Astrocyte (in vitro differentiated cells and primary cell): ENCODE measurements around the gene INPP5E. TPM values are rescaled to one million over a fixed set of nuclear protein-coding genes. Genes with fewer than 3 reads are reported as not detected.

Experiments
- DNase-seq: peaks from one replicate; pipeline ENCODE4 v3.0.0-alpha.2; 2010; ENCODE audit warnings: low read depth
- FAIRE-seq: peaks from 2 replicates; lab custom pipeline; 2011; peaks lifted over from hg19 to GRCh38; lab: Jason Lieb, UNC
- H2AFZ ChIP-seq: 2 replicates; pipeline ENCODE4 v1.6.0; 2012; ENCODE audit warnings: low read depth, low read length, inconsistent platforms
- H3K27ac ChIP-seq: 2 replicates; pipeline ENCODE4 v1.5.1; 2011; ENCODE audit warnings: low read depth, low read length, inconsistent platforms
- H3K27me3 ChIP-seq: 2 replicates; pipeline ENCODE4 v1.6.0; 2011; ENCODE audit warnings: low read length, inconsistent platforms; ENCODE audit not compliant: insufficient read depth
- H3K36me3 ChIP-seq: 2 replicates; pipeline ENCODE4 v1.5.1; 2011; ENCODE audit warnings: low read length, inconsistent platforms; ENCODE audit not compliant: insufficient read depth
- H3K4me1 ChIP-seq: 2 replicates; pipeline ENCODE4 v1.5.1; 2011; ENCODE audit warnings: low read length, inconsistent platforms; ENCODE audit not compliant: insufficient read depth
- H3K4me2 ChIP-seq: 2 replicates; pipeline ENCODE4 v1.6.0; 2012; ENCODE audit warnings: low read length, inconsistent platforms
- H3K4me3 ChIP-seq: 2 replicates; pipeline ENCODE4 v1.5.1; 2011; ENCODE audit warnings: low read depth, mild to moderate bottlenecking, low read length, inconsistent platforms; ENCODE audit not compliant: insufficient read depth
- H3K79me2 ChIP-seq: 2 replicates; pipeline ENCODE4 v1.6.0; 2012; ENCODE audit warnings: mild to moderate bottlenecking, low read length, inconsistent platforms; ENCODE audit not compliant: insufficient read depth
- H3K9ac ChIP-seq: 2 replicates; pipeline ENCODE4 v1.6.0; 2012; ENCODE audit warnings: mild to moderate bottlenecking, low read length, inconsistent platforms
- H3K9me3 ChIP-seq: 2 replicates; pipeline ENCODE4 v1.5.1; 2012; ENCODE audit warnings: low read depth, mild to moderate bottlenecking, low read length, inconsistent platforms; ENCODE audit not compliant: insufficient read depth
- H4K20me1 ChIP-seq: 2 replicates; pipeline ENCODE4 v1.6.0; 2012; ENCODE audit warnings: low read length, inconsistent platforms; ENCODE audit not compliant: insufficient read depth
- H3K27ac Mint-ChIP-seq: one replicate; pipeline ENCODE4 v1.8.0; 2021; ENCODE audit warnings: mild to moderate bottlenecking, mixed read lengths; ENCODE audit not compliant: unreplicated experiment
- H3K27me3 Mint-ChIP-seq: one replicate; pipeline ENCODE4 v1.8.0; 2021; ENCODE audit warnings: low read depth, mixed read lengths; ENCODE audit not compliant: unreplicated experiment
- H3K36me3 Mint-ChIP-seq: one replicate; pipeline ENCODE4 v1.8.0; 2021; ENCODE audit warnings: low read depth, mixed read lengths; ENCODE audit not compliant: unreplicated experiment
- H3K4me1 Mint-ChIP-seq: one replicate; pipeline ENCODE4 v1.8.0; 2021; ENCODE audit warnings: low read depth, mixed read lengths; ENCODE audit not compliant: unreplicated experiment
- H3K4me3 Mint-ChIP-seq: one replicate; pipeline ENCODE4 v1.8.0; 2021; ENCODE audit warnings: mild to moderate bottlenecking, moderate library complexity, mixed read lengths; ENCODE audit not compliant: unreplicated experiment
- H3K9me3 Mint-ChIP-seq: one replicate; pipeline ENCODE4 v1.8.0; 2021; ENCODE audit warnings: mild to moderate bottlenecking, mixed read lengths; ENCODE audit not compliant: unreplicated experiment
- CTCF ChIP-seq: IDR thresholded peaks from 2 replicates; pipeline ENCODE4 v1.5.1; 2011; ENCODE audit warnings: low read depth, mild to moderate bottlenecking, inconsistent platforms, low read length, moderate library complexity; ENCODE audit not compliant: insufficient read depth
- EZH2 ChIP-seq: IDR thresholded peaks from 2 replicates; pipeline ENCODE4 v1.6.1; 2012; ENCODE audit warnings: mild to moderate bottlenecking, low read length, inconsistent platforms; ENCODE audit not compliant: insufficient read depth
- total RNA-seq: library from RNA; stranded (reverse); gene quantifications from 2 replicates; pipeline ENCODE4 v1.2.1, GENCODE V29; 2021

Gene INPP5E
- total RNA-seq, 1 donor from 2014 or later, result 13.2 TPM

- H3K27me3 Mint-ChIP-seq, result no peaks in the 10 kb centered on the region
- no peak overlapping the region for H3K27ac Mint-ChIP-seq
- FAIRE-seq (no peak), DNase-seq (no peak)
- H3K4me3 ChIP-seq, result no peak overlapping the region
- H3K4me3 Mint-ChIP-seq, result no peak overlapping the region
- TF ChIP-seq CTCF (no peak), EZH2 (no peak)
- no peaks in the 10 kb centered on the region for H3K27me3 ChIP-seq
- H3K36me3 Mint-ChIP-seq, result peaks cover 1% of the 10 kb centered on the region
- no peaks in the 10 kb centered on the region for H3K9me3 ChIP-seq
- peaks cover 25% of the 10 kb centered on the region for H3K36me3 ChIP-seq
- H2AFZ ChIP-seq, result no peak overlapping the region
- H3K9ac ChIP-seq, result no peak overlapping the region
- H3K9me3 Mint-ChIP-seq, result no peaks in the 10 kb centered on the region
- no peak overlapping the region for H3K4me2 ChIP-seq
- H4K20me1 ChIP-seq, result peaks cover 23% of the 10 kb centered on the region
- no peak overlapping the region for H3K27ac ChIP-seq
- peaks cover 6% of the 10 kb centered on the region for H3K79me2 ChIP-seq
- no peaks in the 10 kb centered on the region for H3K4me1 ChIP-seq
- H3K4me1 Mint-ChIP-seq, result no peaks in the 10 kb centered on the region
Observed at GRCh38 chr9:136424750-136425362, 14.8 kb downstream of the INPP5E start.

- no peak overlapping the region for H2AFZ ChIP-seq
- Mint-ChIP-seq H3K27ac (no peak overlapping the region), H3K9me3 (no peaks in the 10 kb centered on the region), H3K4me3 (no peak overlapping the region), H3K27me3 (no peaks in the 10 kb centered on the region), H3K4me1 (no peaks in the 10 kb centered on the region), H3K36me3 (no peaks in the 10 kb centered on the region)
- H3K27ac ChIP-seq, result no peak overlapping the region
- no peak overlapping the region for H3K9ac ChIP-seq
- H3K4me1 ChIP-seq, result no peaks in the 10 kb centered on the region
- peaks cover 6% of the 10 kb centered on the region for H3K79me2 ChIP-seq
- DNase-seq, result no peak
- no peak overlapping the region for H3K4me2 ChIP-seq
- peaks cover 20% of the 10 kb centered on the region for H4K20me1 ChIP-seq
- peaks cover 25% of the 10 kb centered on the region for H3K36me3 ChIP-seq
- H3K27me3 ChIP-seq, result no peaks in the 10 kb centered on the region
- H3K4me3 ChIP-seq, result no peak overlapping the region
- no peaks in the 10 kb centered on the region for H3K9me3 ChIP-seq
- no peak for FAIRE-seq
- no peak for TF ChIP-seq CTCF
- no peak for TF ChIP-seq EZH2
Observed at GRCh38 chr9:136423432-136424146, 16.1 kb downstream of the INPP5E start.

- Histone ChIP-seq H2AFZ (no peak overlapping the region), H3K79me2 (peaks cover 6% of the 10 kb centered on the region), H3K4me2 (no peak overlapping the region), H4K20me1 (peaks cover 24% of the 10 kb centered on the region), H3K9me3 (no peaks in the 10 kb centered on the region), H3K4me1 (no peaks in the 10 kb centered on the region), H3K9ac (no peak overlapping the region), H3K36me3 (peaks cover 24% of the 10 kb centered on the region), H3K27ac (no peak overlapping the region), H3K4me3 (no peak overlapping the region), H3K27me3 (no peaks in the 10 kb centered on the region)
- H3K9me3 Mint-ChIP-seq, result no peaks in the 10 kb centered on the region
- H3K36me3 Mint-ChIP-seq, result peaks cover 3% of the 10 kb centered on the region
- FAIRE-seq (no peak), DNase-seq (no peak)
- no peak overlapping the region for H3K27ac Mint-ChIP-seq
- H3K4me3 Mint-ChIP-seq, result no peak overlapping the region
- TF ChIP-seq EZH2, result no peak
- H3K27me3 Mint-ChIP-seq, result no peaks in the 10 kb centered on the region
- H3K4me1 Mint-ChIP-seq, result no peaks in the 10 kb centered on the region
Observed at GRCh38 chr9:136422876-136423275, 16.8 kb downstream of the INPP5E start.
